ENCODE results near the gene C2CD2L.
"Not testable (repeated sequence)": the region's sequence is repeated elsewhere in the genome, so short reads cannot be mapped to it uniquely, and the experiment has no call there.

Gene C2CD2L

GRCh38 chr11:119106564-119107537, at the start of gene C2CD2L:
C2CD2L (plus strand) TSS chr11:119107344; CDS start chr11:119107742, 398 bp downstream.
- peak; percentile 90 for DNase-seq

- DNase-seq, result not testable (repeated sequence)
Measured at GRCh38 chr11:119059128-119059527, 48.0 kb upstream of the C2CD2L start.

GRCh38 chr11:119061256-119061655, 45.9 kb upstream of the C2CD2L start:
- DNase-seq, result no peak

- no peak for DNase-seq
Measured at GRCh38 chr11:119062779-119063178, 44.4 kb upstream of the C2CD2L start.

GRCh38 chr11:119065369-119065768, 41.8 kb upstream of the C2CD2L start:
- peak; percentile 44 for DNase-seq

- peak; percentile 98 for DNase-seq
Measured at GRCh38 chr11:119067371-119068222, 39.5 kb upstream of the C2CD2L start, which contains the start of gene VPS11. VPS11 (plus strand) TSS chr11:119067818; CDS start chr11:119067824, 6 bp downstream.

GRCh38 chr11:119077839-119078238, 29.3 kb upstream of the C2CD2L start:
- DNase-seq, result no peak

- no peak for DNase-seq
Measured at GRCh38 chr11:119078675-119079420, 28.3 kb upstream of the C2CD2L start.

GRCh38 chr11:119081682-119082260, 25.4 kb upstream of the C2CD2L start:
- no peak for DNase-seq

GRCh38 chr11:119084663-119085436, 22.3 kb upstream of the C2CD2L start, which contains the start of gene HMBS:
HMBS (plus strand) TSS chr11:119084881; CDS start chr11:119085034, 153 bp downstream.
- DNase-seq, result peak; percentile 87

GRCh38 chr11:119085437-119085847, 21.7 kb upstream of the C2CD2L start:
- DNase-seq, result peak; percentile 41

GRCh38 chr11:119087123-119087522, 20.0 kb upstream of the C2CD2L start:
- DNase-seq, result no peak

- no peak for DNase-seq
Measured at GRCh38 chr11:119087747-119088241, 19.4 kb upstream of the C2CD2L start.

GRCh38 chr11:119088406-119088805, 18.7 kb upstream of the C2CD2L start:
- DNase-seq, result no peak

- no peak for DNase-seq
Measured at GRCh38 chr11:119089319-119089718, 17.8 kb upstream of the C2CD2L start.

GRCh38 chr11:119091178-119091577, 16.0 kb upstream of the C2CD2L start:
- no peak for DNase-seq

- no peak for DNase-seq
Measured at GRCh38 chr11:119091966-119092879, 14.9 kb upstream of the C2CD2L start.

GRCh38 chr11:119092880-119093842, 14.0 kb upstream of the C2CD2L start:
- no peak for DNase-seq
